HG03342 (cell line): ENCODE results near the gene FANCC.

Source experiments
- ATAC-seq: cut with Tn5 transposase; IDR thresholded peaks from one replicate; pipeline ENCODE4 v1.9.1; 2021; ENCODE audit warnings: mild to moderate bottlenecking, moderate library complexity; ENCODE audit not compliant: unreplicated experiment

FANCC gene

DNA sequence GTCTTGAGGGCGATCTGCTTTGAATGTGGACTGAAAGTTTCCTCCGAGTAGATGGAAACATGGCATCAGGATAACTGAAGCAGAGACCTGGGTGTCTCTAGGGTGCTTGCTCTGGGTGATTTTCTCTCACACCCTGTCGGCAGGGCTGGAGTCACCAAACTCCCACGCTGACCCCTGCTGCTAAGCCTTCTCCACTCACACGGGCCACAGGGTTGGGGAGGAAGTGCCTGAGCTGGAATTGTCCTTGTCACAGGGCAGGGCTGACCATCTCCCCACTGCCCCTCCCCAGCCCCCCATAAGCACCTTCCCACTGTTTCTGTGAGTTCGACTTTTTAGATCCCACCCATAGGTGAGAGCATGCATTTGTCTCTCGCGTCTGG, 212.9 kb downstream of the FANCC start:
- ATAC-seq: no peak

DNA sequence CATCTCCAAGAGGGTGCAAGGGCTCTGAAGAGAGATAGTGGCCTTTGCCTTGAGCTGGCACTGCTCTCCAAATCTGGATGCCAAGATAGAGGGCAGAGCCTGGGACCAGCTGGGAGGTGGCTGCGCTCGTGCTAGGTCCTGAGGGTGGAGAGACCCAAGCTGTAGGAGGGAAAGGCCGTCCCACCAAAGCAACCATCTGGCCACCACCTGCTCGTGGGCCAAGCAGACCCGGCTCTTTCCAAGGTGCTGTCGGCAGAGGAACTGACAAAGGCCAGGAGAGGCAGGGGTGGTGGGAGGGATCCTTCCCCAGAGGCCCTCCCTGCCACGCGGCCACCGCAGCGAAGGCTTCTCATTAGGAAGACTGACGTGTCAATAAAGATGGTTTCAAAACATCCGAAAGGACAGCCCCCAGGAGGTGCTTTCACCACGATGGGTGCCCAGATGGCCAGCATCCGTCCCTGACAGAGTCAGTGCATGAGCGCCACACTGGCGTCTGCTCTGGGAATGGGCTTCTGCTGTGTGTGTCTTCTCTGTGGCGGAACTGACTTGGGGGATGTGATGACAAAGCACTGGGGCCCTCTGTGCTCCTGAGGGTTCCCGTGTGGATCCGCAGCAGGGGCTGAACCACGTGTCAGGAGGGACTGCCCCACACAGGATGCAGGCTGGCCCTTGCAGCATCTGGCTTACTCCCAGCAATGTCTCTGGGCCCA, 213.5 kb downstream of the FANCC start:
- no peak for ATAC-seq

DNA sequence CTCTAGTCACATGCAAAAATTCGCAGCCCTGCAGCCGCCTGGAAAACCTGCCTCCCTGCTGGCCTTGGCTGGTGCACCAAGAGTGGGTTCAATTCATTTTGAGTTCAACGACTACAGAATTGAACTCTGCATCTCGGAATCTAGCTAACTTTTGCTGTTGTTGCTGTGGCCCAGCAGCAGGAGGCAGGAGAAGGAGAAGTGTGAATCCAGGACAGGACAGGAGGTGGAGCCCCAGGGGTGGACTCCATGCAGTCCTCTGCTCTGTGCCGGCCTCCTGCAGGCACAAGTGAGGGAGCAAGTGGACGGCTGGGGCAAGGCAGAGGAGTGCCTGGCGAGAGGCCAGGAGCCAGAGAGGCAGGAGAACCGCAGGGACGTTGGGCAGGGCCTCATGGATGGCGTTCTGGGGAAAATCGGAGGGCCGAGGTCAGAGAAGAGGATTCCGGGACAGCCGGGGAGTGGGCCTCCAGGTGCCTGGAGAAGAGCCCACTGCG, 214.2 kb downstream of the FANCC start:
- ATAC-seq: no peak

DNA sequence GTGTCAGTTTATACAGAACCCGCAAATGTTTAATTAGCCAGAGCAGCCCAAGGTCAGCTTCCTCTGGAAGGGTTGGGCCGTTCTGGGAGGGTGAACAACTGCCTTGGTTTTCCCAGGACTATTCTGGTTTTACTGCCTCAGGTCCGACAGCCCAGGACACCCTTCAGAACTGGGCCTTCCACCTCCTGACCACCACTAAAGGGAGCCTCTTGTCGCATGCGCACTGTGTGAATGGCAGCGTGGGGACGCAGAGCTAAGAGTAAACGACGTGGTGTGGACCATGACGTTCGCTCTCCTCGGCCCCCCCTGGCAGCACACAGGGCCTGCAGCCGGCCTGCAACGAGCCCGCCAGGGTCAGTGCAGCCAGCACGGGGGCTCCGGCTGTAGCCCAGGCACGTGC, 214.9 kb downstream of the FANCC start:
- no peak for ATAC-seq

DNA sequence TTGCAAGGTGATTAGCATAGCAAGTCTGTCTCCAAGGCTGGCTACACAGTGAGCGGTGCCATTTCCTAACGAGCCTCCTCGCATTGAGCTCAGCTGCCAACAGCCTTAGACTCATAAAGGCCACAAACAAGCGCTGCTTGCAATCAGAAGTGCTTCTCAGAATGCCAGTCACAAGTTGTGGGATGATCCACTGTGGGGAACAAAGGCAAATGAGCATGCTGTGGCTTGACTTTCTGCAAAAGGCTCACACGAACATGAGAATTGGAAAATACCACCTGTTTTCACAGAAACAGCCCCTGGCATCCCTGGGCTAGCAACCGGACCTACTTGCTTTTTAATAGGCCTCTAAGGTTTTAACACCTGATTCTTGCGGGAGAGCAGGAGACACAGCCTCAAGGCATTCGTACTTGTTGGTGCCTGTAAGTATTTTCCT, 215.5 kb downstream of the FANCC start:
- ATAC-seq: no peak

DNA sequence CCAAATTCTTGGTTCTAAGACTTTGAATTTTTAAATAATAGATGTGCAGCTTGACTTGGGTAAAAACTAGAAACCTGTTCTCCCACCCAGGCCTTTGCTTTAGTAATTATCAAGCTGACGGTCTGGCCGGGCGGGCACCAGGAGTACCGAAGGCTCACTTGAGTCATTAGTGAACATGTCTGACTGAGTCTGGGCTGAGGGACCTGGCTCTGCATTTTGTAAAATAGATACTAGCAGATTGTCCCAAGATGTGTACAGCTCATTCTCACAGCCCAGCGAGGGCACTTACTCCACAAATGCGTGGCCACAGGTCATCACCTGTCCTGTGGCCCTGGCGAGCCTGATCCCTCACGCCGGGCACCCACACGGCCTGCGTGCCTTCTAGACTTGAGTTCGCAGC, 216.2 kb downstream of the FANCC start:
- ATAC-seq: no peak

DNA sequence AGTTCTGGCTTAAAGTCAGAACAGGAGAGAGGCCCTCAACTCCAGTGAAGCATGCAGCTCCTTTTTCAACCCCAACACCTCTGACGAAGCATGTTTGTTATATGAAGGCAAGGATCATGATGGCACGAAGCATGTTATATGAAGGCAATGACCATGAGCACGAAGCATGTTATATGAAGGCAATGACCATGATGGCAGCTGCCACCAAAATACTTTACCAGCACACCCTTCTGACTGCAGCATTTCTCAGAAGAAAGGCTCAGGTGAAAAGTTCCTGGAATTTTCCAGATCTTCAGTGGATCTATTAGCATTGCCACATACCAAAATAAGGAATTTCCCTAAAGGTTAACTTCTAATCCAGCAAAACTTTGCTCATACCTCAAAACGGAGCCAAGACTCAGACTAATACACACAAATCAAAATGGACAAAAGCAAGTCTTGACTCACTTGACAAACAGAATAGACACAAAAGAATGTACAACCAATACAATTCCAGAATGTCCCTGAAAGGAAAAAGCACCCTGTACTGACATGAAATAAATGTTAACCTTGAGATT, 217.4 kb downstream of the FANCC start:
- no peak for ATAC-seq

DNA sequence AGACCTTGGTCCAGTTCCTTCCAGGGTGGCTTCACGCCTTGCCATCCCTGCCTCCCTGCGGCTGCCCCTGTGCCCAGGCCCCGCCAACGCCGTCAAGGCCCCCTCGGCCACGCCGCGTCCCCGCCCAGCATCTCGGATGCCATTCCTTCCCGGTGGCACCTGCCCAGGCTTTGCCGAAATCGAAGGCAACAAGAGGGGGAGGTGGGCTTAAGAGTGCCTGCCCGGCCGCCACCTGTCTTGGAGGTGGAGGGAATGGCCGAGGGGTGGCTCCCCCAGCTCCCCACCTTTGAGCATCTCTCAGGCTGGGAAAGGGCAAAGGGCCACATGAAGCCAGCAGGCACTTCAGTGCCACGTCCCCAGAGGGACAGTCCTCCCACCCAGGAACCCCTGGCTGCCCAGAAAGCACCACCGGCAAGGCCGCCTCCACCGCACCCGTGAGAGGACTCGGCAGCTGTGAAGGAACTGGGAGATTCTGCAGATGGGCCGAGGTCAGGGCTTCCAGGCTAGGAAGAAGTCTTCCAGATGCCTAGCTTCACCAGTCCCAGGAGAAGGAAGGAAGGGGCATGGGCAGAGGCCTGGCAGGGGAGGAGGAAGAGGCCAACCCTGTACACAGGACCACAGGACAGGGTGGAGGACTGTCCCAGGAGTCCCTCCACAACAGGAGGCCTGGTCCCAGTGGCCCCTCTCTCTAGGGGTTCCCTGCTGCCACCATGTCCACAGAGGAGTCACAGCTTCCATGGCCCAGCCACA, 218.0 kb downstream of the FANCC start:
- no peak for ATAC-seq

DNA sequence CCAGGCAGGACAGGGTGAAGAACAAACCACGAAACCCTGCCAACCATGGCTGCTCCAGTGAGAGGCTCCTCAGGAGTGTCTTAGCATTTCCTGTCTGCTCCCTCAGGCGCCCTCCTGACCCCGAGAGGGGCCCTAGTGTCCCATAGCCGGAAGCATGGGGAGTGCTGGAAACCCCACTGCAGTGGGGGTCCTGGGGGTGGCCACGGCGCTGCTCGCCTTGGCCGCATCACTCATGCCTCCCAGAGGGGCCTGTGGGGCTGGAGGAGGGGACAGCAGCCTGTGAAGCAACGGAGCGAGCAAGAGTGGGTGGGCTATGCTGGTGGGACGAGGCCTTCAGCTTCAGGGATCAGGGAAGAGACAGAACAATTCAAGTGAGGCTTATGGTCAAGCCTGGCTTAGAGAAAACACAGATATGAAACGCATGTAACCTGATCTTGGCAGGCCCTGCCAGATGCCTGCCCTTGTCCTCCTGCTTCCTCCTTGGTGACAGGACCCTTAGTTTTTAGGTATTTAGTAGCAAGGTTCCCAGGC, 219.1 kb downstream of the FANCC start:
- no peak for ATAC-seq

DNA sequence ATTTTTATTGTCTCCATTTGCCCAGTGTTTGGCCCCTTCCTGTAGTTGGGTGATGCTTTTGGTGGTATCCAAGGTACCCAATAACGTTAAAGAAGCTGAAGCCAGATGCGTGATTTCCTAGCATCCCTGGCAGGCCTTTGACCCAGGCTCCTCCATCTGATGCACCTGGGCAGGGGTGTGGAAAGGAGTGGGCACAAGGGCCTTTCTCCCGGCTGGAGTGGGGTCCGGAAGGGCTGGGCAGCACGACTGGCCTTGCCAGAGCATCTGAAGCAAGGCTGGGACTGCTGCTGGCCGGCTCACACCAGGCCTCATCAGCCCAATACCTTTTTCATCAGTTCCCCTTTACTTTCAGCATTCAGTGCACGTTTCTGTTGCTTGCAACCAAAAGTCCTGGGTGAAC, 220.2 kb downstream of the FANCC start:
- no peak for ATAC-seq

DNA sequence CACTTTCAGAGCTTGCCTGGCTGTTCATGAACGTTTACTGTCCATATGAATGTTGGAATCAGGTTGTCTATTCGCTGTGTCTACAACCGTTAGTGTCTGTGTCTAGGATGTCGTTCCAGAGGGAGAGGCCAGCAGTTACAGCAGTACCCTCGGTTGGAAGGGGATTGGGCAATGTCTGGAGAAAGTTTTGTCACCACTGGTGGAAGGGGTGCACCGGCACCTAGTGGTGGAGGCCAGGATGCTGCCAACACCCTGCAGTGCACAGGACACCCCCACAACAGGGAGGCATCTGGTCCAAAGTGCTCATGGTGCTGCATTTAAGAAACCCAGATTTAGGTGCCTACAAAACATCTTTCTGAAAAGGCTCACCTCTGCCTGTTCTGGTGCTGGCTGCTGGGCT, 220.7 kb downstream of the FANCC start:
- ATAC-seq: no peak

DNA sequence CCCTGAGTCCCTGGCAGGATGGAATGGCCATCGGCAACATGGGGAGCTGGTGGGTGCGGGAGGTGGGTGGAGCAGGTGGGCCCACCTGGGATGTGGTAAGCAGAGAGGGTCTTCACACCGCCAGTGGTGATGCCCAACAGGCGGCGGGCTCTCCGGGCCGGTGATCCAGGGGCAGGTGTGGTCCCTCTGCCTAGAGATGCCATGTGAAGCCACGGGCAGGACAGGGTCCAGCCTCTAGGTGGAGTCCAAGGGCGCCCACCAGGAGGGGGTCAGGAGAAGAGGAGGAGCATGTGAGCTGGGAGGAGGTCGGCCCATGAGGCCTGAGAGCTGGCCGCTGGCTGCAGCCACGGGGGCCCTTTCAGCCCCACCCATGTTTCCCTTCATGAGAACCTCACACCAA, 221.1 kb downstream of the FANCC start:
- ATAC-seq: no peak

DNA sequence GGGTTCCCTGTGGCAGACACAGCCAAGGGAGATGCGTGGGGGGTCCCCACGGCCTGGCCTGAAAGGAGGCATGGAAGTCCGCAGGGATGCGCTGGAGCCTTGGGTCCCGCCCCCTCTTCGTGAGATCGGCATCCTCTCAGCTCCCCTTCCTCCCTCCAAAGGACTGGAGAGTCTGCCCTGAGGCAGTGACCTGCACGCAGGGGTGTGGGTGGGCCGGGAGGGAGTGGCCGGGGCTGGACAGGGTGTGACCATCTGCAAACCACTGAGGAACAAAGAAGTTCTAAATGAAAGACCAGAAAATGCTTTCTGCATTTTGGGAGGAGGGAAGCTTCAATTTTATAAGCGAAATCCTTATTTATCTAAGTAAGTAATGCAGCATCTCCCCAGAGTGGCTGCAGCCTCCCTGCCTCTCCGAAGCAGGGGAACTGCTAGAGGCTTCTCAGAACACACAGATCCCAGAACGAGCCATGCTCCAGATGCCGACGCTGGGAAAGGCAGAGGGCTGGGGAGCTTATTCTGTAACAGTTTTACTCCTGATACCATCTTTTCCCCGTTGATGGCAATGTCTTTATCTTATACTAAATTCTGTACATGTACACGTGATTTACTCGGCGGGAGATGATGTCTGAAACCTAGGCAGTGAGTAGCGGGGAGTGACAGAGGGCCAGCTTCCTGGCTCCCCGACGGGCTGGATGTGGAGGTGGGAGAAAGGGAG, 221.7 kb downstream of the FANCC start:
- ATAC-seq: no peak

DNA sequence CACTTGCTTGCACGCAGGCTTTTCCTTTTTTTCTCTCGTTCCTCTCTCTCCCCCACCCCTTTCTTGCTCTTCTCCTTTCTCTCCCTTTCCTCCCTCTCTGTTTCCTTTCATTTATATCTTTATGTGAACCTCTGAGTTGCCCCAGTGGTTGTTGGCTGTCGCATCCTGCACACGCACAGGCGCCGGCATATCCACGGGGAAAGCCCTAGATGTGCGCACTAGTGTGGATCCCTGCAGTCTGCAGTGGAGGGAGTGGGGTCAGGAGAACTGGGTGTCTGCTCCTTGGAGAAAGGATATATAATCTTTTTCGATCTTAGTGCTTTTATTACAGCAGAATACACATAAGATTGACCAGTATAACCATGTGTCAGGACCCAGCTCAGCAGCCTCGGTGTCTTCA, 223.5 kb downstream of the FANCC start:
- ATAC-seq: no peak

DNA sequence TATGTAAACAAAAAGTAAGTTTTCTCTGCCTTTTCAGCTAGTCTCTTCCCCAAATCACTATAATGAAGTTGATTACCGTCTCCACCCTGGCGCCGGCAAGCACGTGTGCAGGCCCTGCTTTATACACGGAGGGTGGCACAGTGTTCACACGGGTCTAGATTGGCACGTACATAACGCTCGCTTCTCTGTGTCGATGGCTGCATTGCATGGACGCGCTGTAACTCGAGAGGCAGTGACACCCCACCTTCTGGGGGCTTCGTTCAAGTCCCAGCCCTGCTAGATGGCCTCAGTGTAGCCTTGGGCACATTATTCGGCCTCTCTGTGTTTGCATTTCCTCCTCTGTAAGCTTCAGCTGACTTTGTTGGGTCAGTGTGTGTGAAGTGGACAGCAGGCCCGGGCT, 223.9 kb downstream of the FANCC start:
- ATAC-seq: no peak

DNA sequence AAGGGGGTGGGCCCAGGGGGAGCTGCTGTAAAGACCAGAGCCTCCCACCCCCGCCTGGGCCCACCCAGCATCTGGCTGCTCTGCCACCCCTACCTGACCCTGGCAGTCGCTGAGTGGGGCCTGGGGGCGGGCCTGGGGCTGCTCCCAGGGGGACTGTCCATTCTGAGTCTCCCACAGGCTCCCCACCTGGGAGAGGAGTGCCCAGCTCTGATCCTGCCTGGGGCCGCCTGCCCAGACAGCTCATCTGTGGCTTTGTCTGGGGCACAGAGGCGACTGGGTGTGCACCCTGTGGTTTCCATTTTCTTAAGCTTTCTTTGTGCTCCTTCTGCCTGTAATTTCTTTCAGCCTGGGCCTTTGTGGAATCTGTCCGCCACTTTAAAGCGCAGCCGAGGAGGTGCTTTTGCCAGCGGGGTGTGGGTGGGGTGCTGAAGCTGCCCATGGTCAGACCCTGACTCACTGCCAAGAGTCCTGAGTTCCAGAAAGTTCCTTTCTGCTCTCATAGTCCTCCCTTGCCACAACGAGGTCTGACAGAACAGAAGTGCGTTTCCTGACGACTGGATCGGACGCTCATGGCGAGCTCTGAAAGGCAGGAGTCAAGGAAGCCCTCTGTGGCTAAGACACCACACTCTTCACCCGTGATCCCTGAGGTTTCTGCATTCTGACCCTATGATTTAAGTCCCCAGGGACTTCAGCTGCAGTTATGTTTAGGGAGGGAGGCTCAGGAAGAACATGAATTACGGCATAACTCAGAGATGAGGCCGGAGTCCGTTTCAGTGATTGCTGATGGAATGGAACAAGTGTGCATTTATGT, 225.0 kb downstream of the FANCC start:
- ATAC-seq: no peak

DNA sequence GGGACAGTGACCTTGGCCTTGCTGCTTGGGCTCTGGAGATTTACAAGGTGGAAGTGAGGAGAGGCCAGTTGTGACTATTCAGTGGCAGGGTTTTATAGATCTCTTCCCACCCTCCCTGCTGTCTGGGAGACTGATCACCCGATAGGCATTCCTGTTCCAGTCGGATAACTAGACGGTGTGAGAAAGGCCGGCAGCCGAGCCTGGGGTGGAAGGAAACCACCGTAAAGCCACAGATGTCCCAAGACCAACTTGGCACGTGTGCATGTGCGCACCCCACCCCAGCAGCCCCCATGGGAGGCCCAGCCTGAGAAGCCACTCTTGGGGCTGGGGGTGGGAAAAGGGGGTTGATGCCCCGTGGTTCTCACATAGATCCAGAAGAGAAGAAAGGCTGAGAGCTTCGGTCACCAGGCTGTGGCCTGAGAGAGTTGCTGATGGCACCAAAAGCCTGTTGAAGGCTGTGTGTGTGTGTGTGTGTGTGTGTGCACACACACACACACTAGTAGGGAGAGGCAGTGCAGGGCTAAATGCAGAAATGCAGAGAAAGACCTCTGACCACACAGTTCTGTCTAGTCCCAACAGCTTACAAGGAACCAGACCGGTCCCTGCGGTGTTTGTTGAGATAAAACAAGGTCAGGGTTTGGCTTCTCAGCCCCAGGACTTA, 225.8 kb downstream of the FANCC start:
- ATAC-seq: no peak

DNA sequence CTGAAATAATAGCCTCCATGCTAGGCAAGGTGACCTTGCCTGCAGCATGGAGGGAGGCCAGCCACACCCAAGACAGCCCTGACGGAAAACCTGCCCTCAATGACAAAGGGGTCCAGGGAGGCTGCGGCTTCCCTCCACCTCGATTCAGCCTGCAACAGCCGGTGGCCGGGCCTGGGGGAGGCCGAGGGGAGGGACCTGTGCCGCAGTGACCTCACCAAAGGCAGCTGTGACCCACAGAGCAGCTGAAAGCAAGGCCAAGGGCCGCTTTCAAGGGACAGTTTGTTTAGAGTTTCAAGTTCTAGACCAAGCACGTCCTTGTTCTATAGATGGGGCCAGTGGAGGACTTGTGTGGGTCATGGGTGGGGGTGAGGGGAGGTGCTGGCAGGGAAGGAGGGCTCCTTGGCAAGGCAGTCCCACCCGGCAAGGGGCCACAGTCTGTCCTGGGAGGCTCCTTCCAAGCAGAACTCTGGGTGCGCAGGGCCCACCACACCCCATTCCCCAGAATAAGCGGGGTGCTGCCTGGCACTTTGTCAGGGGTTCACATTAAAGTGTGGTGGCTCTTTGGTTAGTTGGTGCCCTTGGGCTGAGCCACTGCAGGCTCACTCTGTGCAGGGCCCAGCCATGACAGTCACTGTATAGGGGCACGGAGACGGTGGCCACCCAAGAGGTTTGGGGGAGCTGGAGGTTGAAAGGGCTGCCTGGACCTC, 226.5 kb downstream of the FANCC start:
- no peak for ATAC-seq
